Activated CD4-positive, alpha-beta T cell treated with anti-CD3 and anti-CD28 coated beads, Interleukin-2, amount 50 U/mL, for 4 hours (primary cell): ENCODE measurements around the gene FTHL17.

Experiments
- DNase-seq, 2 experiments: peaks; one replicate each; pipeline ENCODE4 v3.0.0-alpha.2; 2020

Gene FTHL17

DNA sequence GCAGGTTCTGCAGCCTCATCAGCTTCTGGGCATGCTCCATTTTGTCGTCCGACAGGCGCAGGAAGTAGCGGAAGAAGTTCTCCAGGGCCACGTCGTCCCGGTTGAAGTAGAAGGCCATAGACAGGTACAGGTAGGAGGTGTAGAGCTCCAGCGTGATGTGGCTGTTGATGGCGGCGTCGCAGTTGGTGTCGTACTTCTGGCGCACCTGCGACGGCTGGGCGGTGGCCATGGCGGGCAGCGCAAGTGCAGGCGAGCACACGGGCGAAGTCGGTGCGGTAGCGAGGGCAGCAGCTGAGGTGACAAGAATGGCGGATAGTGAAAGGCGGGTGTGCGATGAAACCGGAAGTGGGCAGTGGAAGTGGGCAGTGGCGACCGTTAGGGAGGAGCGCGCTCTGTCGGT, at the start of gene FTHL17:
Gene FTHL17, minus strand, starts transcription at position 317 of the 400 bp plus-strand sequence. Its CDS starts 88 bp downstream, at position 229.
- DNase-seq: no peak

DNA sequence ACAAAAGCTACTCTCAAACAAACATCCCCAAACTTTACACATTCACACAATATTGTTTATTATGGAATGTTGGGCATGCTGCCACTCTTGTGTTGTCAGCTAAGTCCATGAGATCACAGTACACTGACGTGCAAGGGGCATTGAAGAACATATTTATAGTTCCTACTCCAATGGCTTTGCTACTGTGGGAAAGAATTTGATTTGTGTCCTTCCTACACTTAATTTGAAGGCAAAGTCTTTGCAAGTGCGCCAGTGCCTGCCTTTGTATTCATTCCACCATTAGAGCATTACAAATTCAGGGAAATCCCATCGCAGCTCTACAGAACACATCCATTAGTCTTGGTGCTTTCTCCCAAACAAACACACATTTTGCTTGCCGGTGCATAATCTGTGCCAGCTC, 45.4 kb upstream of the FTHL17 start:
- no peak for DNase-seq

DNA sequence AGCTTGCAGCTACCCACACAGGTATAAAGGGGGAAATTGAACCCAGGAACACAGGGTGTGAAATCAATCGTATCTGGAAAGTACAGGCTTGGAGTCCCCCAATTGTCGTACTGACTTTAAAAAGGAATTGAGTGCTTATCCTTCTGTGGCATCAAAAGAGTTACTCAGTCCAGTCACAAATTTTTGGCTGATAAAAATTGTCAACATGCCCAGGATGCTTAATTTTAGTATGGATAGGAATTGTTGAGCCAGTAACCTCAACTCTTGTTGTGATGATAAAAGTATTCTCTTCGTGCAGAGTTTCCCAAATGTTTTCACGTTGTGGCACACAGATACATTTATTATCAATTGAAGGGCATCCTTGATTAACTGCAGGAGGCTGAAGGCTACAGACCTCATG, 43.6 kb upstream of the FTHL17 start:
- no peak for DNase-seq

GRCh38 chrX:31114858-31115257, 43.0 kb upstream of the FTHL17 start:
- DNase-seq: no peak

- DNase-seq: no peak
These were observed 40.6 kb upstream of the FTHL17 start for GRCh38 chrX:31112226-31112999.

GRCh38 chrX:31110657-31111056, 38.8 kb upstream of the FTHL17 start:
- DNase-seq: no peak

- DNase-seq: no peak
These were observed 27.8 kb upstream of the FTHL17 start for GRCh38 chrX:31099536-31100090.

- DNase-seq: no peak
These were observed 26.2 kb upstream of the FTHL17 start for GRCh38 chrX:31098079-31098478.

GRCh38 chrX:31093639-31093975, 21.8 kb upstream of the FTHL17 start:
- no peak for DNase-seq

DNA sequence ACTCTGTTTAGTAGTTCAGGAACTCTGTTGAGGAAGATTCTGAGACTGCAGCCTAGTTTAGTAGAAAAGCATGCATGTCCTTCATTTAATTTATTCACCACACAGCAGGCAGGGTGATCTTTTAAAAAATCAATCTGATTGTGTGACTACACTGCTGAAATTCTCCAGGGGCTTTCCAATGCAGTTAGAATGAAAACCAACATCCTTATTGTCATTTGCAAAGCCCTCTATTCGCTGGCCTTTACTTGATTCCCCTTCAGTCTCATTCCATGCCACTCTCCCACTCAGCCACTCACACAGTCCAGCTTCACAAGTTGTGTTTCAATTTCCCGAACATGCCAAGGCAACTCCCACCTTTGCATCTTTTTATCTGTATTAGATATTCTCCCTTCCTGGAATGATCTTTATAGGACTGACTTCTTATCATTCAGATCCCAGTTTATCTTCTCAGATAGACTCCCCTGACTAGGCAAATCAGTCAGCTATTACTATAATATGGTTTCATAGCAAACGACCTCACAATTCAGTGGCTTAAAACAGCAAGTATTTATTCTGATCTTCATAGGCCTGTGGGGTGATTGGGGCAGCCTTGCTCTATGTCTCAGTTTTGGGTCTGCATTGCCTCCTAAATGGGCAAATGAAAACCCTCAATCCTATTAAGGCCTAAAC, 21.3 kb upstream of the FTHL17 start:
- DNase-seq: no peak

DNA sequence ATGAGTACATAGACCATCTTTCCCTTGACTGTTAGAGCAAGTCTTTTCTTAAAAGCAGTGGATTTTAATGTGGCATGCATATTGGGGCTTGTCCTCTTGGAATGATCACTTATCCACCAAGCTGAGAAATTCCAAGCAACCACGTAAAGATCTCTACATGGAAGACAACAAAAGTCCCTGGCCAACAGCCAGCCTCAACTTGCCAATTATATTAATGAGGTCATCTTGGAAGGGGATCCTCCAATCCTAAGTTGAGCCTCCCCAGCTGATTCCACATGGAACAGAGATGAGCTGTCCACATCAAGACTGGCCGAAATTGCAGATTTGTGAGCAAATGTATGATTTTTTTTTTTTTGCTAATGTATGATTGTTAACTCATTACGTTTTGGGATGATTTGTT, 20.6 kb upstream of the FTHL17 start:
- DNase-seq: no peak

GRCh38 chrX:31091819-31092218, 20.0 kb upstream of the FTHL17 start:
- DNase-seq: no peak

GRCh38 chrX:31074522-31074921, 2.7 kb upstream of the FTHL17 start:
- DNase-seq: no peak

- no peak for DNase-seq
These were observed 579 bp downstream of the FTHL17 start for GRCh38 chrX:31071262-31071661.

- DNase-seq: no peak
These were observed 1.8 kb downstream of the FTHL17 start for GRCh38 chrX:31070057-31070468.

GRCh38 chrX:31063114-31063513, 8.7 kb downstream of the FTHL17 start:
- DNase-seq: no peak

DNA sequence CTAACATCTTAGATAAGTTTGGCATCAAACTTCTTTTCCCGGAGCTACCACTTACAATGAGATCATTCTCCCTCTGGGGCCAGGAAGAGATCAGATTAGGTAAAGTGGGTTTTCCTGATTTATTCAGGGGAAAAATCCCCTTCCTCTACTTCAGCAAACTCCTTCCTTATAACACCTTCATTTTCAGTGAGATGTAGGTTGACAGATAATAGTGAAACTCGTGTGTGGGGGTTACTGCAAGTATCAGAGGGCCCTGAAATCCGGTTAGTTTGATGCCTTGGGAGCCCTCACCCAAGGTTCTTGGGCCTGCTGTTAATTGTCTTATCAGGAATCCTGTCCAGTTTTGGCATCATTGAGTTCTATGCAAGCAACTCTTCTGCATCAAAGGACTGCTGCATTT, 10.8 kb downstream of the FTHL17 start:
- DNase-seq: no peak

DNA sequence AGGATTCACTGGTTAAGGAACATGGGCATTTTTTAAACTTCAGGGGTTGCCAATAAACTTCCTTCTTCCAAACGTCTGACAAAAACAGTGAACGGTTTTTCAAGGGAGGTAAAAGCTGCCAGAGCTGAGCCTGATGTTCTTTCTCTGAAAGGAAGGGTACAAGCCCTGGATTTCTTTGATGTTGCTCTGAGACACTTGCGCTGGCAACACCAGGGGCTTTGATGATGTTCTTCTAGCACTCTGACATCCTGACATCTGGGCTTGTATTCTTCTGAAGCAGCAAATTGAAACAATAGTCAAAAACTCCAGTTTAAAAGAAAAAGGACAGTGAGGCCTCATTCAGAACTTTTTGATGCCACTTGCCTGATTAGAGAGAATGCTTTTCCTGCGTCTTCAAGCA, 11.8 kb downstream of the FTHL17 start:
- no peak for DNase-seq

DNA sequence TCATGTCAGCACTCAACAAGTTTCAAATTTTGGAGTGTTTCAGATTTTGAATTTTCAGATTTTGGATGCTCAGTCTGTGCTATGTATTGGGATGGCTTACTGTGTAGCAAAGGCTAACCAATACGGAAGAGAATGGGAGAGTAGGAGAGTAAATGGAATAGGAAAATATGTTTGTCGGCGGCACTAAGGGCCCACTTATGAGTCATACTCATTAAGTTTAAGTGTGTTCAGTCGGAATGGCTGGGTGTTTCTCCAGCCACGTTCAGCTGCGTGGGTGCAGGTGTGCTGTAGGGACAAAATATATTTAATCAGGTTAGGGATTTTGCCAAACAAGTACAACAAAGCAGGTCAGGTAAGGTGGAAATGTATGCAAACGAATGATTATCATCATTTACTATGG, 13.6 kb downstream of the FTHL17 start:
- no peak for DNase-seq

- no peak for DNase-seq
These were observed 14.2 kb downstream of the FTHL17 start for GRCh38 chrX:31057691-31058090.

GRCh38 chrX:31057291-31057690, 14.6 kb downstream of the FTHL17 start:
- DNase-seq: no peak

DNA sequence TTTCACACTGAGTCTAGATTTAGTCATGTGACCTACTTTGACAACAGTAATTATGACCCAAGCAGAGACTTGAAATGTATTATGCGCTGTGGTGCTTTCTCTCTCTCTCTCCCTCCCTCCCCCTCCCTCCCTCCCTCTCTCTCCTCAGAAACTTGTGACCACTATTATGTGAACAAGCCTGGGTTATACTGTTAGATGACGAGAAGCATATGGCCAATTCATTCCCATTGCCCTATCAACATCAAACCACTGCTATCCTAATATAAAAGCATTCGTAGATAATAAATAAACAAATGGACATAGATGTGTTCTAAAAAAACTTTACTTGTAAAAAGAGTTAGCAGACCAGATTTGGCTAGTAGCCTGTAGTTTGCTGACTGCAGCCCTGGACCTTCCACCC, 18.2 kb downstream of the FTHL17 start:
- DNase-seq: no peak

DNA sequence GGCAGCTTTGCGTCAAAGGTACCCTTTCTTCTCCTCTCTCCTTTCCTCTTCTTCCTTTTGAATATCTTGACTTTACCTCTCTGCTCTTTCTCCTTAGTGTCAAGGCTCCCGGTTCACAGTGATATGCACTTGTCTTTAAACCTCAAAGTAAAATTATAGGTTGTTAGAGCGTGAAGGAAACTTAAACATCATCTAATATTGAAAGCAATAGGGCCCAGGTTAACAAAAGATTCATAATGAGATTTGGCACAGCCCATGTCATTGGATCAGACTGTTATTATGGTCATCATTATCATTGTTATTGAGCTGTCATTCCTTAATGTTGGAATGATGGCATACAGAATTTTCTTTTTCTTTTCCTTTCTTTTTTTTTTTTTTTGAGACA, 32.5 kb downstream of the FTHL17 start:
- DNase-seq: no peak

DNA sequence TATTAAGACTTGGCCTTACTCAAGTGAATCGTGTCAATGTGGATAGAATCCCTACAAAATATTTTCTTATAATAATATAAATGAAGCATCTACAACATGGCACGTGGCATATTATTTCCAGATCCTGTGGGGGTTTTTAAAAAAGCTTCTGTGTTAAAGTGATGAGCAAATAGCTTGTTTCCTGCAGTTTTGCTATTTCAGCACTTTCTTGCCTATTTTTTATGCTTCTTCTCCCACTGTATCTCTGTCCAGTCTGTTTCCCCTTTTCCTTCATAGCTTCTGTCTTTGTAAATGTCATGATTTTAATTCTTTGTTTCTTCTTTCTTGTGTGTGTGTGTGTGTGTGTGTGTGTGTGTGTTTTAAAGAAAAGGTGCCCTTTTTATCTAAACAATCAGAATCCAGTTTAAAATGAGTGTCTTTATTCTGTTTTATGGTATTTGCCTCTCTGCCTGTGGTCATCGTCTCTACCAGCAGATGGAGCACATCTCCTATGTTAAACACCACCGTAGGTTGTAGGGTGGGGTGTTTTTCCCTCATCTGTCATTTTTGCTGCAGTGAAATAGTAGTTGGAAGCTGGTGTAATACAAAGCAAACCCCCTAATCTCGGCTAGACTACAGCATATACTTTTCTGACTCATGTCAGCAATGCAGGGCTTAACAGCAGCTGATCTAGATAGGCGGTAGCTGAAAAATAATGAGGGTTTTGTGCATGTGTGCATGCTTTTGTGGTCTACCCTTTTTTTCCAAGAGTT, 33.1 kb downstream of the FTHL17 start:
- DNase-seq: no peak
